ENCODE results near the gene NRARP. TPM values are rescaled to one million over a fixed set of nuclear protein-coding genes. Genes with fewer than 3 reads are reported as not detected.

Gene NRARP
- total RNA-seq, 1 experiment from 2014 or later = 51.5 TPM

DNA sequence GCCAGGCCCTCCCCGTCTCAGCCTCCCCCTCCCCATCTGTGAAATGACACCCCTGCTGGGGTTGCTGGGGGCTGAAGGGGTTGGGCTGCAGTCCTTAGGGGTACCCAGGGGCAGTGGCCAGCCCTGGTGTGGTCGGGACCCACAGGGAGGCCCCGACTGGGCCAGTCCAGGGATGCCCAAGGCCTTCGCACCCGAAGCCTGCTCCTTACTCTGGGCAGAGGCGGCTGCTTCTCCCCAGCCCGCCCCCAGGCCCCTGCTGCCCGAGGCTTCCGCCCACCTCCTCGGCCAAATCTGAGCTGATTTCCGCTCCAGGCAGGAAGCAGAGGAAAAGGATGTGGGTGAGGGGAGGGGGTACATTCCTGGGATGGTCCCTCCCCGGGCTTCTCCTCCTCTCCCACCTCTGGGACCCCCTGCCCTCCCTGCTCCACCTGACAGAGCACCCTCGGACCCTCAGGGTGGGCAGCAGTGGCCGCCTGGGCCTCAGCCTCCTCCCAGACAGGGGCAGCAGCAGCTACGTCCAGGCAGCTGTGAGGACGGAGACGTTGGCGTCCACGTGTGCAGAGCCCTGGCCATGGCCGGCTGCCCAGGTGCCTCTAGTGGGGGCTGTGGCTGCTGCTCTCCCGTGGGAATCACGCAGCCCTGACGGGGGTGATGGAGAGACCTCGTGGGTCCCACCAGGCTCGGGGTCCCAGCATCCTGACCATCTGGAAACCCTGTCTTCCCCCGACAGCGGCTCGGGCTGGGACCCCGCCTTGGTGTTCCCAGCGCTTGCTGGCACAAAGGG lies 4.2 kb upstream of the NRARP start:
- ChIA-PET CTCF (interaction anchor here (1.0 to 8.6 kb wide), 3 partner anchors 10 to 19 kb away, joined by 5 to 172 read pairs (median 6); no protein-coding TSS in a partner anchor), POLR2A (no interaction called here)
- H3K4me3 Mint-ChIP-seq = no peak overlapping the region
- H3K9me3 Mint-ChIP-seq = no peaks in the 10 kb centered on the region
- no peak overlapping the region for H3K27ac Mint-ChIP-seq
- H3K36me3 Mint-ChIP-seq = no peaks in the 10 kb centered on the region
- no peak for ATAC-seq
- no peak for DNase-seq (ENCODE audit: low spot score)
- H3K4me1 Mint-ChIP-seq = peaks cover 27% of the 10 kb centered on the region
- H3K27me3 Mint-ChIP-seq (ENCODE audit: low read depth) = peaks cover 13% of the 10 kb centered on the region
- no peak for TF ChIP-seq TEAD4 (CRISPR knock-in tag; IDR thresholded peaks at IDR 0.05)
- TF ChIP-seq FOXP1 (CRISPR knock-in tag; IDR thresholded peaks at IDR 0.05; ENCODE audit: borderline replicate concordance) = 0 out of 2 replicates have a peak, but pooled peaks have one; percentile 11
- TF ChIP-seq ZNF219 (CRISPR knock-in tag; IDR thresholded peaks at IDR 0.05; ENCODE audit: borderline replicate concordance) = no peak
- TF ChIP-seq, protein P1, sequence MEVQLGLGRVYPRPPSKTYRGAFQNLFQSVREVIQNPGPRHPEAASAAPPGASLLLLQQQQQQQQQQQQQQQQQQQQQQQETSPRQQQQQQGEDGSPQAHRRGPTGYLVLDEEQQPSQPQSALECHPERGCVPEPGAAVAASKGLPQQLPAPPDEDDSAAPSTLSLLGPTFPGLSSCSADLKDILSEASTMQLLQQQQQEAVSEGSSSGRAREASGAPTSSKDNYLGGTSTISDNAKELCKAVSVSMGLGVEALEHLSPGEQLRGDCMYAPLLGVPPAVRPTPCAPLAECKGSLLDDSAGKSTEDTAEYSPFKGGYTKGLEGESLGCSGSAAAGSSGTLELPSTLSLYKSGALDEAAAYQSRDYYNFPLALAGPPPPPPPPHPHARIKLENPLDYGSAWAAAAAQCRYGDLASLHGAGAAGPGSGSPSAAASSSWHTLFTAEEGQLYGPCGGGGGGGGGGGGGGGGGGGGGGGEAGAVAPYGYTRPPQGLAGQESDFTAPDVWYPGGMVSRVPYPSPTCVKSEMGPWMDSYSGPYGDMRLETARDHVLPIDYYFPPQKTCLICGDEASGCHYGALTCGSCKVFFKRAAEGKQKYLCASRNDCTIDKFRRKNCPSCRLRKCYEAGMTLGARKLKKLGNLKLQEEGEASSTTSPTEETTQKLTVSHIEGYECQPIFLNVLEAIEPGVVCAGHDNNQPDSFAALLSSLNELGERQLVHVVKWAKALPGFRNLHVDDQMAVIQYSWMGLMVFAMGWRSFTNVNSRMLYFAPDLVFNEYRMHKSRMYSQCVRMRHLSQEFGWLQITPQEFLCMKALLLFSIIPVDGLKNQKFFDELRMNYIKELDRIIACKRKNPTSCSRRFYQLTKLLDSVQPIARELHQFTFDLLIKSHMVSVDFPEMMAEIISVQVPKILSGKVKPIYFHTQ (CRISPR knock-in tag; IDR thresholded peaks at IDR 0.05) = no peak

DNA sequence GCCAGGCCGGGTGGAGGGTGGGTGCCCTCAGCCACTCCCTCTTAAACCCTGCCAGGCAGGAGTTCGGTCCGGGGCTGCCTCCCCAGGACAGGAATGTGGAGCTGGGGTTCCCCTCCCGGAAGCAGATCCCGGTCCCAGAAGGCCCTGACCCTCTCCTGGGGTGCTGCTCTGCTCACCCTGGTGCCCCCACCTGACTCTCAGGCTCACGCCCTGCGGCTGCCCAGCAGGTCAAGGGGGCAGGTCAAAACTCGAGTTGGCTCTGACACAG lies 3.7 kb upstream of the NRARP start:
- Mint-ChIP-seq H3K27ac (no peak overlapping the region), H3K4me3 (no peak overlapping the region), H3K4me1 (peaks cover 27% of the 10 kb centered on the region), H3K36me3 (no peaks in the 10 kb centered on the region), H3K9me3 (no peaks in the 10 kb centered on the region), H3K27me3 (ENCODE audit: low read depth) (peaks cover 13% of the 10 kb centered on the region)
- DNase-seq (ENCODE audit: low spot score) (no peak), ATAC-seq (no peak)
- POLR2A ChIA-PET = no interaction called here
- CTCF ChIA-PET = interaction anchor here (1.0 to 8.6 kb wide), 3 partner anchors 9 to 19 kb away, joined by 5 to 172 read pairs (median 6); no protein-coding TSS in a partner anchor
- no peak for TF ChIP-seq ZNF671 (CRISPR knock-in tag; IDR thresholded peaks at IDR 0.05)
- TF ChIP-seq, protein P2, sequence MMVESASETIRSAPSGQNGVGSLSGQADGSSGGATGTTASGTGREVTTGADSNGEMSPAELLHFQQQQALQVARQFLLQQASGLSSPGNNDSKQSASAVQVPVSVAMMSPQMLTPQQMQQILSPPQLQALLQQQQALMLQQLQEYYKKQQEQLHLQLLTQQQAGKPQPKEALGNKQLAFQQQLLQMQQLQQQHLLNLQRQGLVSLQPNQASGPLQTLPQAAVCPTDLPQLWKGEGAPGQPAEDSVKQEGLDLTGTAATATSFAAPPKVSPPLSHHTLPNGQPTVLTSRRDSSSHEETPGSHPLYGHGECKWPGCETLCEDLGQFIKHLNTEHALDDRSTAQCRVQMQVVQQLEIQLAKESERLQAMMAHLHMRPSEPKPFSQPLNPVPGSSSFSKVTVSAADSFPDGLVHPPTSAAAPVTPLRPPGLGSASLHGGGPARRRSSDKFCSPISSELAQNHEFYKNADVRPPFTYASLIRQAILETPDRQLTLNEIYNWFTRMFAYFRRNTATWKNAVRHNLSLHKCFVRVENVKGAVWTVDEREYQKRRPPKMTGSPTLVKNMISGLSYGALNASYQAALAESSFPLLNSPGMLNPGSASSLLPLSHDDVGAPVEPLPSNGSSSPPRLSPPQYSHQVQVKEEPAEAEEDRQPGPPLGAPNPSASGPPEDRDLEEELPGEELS (CRISPR knock-in tag; IDR thresholded peaks at IDR 0.05) = no peak
- TF ChIP-seq NR3C1 (CRISPR knock-in tag; conservative IDR thresholded peaks at IDR 0.05; ENCODE audit: low read depth) = no peak
- TF ChIP-seq TEAD1 (CRISPR knock-in tag; IDR thresholded peaks at IDR 0.05) = no peak
- TF ChIP-seq, protein P3, sequence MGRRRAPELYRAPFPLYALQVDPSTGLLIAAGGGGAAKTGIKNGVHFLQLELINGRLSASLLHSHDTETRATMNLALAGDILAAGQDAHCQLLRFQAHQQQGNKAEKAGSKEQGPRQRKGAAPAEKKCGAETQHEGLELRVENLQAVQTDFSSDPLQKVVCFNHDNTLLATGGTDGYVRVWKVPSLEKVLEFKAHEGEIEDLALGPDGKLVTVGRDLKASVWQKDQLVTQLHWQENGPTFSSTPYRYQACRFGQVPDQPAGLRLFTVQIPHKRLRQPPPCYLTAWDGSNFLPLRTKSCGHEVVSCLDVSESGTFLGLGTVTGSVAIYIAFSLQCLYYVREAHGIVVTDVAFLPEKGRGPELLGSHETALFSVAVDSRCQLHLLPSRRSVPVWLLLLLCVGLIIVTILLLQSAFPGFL (CRISPR knock-in tag; IDR thresholded peaks at IDR 0.05; ENCODE audit: borderline replicate concordance) = no peak
- TF ChIP-seq TP53 (CRISPR knock-in tag; IDR thresholded peaks at IDR 0.05) = no peak
- TF ChIP-seq, protein P4, sequence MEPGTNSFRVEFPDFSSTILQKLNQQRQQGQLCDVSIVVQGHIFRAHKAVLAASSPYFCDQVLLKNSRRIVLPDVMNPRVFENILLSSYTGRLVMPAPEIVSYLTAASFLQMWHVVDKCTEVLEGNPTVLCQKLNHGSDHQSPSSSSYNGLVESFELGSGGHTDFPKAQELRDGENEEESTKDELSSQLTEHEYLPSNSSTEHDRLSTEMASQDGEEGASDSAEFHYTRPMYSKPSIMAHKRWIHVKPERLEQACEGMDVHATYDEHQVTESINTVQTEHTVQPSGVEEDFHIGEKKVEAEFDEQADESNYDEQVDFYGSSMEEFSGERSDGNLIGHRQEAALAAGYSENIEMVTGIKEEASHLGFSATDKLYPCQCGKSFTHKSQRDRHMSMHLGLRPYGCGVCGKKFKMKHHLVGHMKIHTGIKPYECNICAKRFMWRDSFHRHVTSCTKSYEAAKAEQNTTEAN (CRISPR knock-in tag; IDR thresholded peaks at IDR 0.05) = no peak
- TF ChIP-seq GABPB1 (CRISPR knock-in tag; IDR thresholded peaks at IDR 0.05) = no peak
- TF ChIP-seq, protein P5, sequence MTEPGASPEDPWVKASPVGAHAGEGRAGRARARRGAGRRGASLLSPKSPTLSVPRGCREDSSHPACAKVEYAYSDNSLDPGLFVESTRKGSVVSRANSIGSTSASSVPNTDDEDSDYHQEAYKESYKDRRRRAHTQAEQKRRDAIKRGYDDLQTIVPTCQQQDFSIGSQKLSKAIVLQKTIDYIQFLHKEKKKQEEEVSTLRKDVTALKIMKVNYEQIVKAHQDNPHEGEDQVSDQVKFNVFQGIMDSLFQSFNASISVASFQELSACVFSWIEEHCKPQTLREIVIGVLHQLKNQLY (CRISPR knock-in tag; IDR thresholded peaks at IDR 0.05) = no peak
- TF ChIP-seq, protein P6, sequence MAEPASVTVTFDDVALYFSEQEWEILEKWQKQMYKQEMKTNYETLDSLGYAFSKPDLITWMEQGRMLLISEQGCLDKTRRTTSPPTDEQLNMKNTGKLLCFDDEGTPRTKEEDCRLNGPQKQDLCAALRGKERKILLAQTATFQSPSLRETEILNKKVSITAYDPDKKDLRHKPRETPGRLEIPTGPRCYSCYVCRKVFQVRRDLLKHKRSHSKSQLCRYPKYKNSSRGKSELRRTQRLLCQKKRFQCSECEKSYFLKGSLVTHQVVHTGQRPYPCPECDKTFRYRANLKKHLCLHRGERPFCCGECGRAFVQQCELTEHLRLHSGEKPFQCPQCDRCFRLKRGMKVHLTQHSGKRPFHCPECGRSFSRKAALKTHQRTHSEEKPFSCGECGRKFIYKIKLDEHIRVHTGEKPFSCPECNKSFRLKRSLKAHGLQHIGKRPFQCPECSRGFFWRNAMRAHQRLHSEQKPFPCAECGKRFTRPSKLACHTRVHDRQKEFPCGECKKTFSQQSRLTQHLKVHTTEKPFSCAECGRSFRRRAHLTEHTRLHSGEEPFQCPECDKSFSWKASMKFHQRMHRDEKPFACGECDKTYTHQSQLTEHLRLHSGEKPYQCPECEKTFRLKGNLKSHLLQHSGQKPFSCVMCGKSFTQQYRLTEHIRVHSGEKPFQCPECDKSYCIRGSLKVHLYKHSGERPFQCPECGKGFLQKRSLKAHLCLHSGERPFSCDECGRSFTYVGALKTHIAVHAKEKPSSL (CRISPR knock-in tag; conservative IDR thresholded peaks at IDR 0.05) = no peak
- TF ChIP-seq, protein P7, sequence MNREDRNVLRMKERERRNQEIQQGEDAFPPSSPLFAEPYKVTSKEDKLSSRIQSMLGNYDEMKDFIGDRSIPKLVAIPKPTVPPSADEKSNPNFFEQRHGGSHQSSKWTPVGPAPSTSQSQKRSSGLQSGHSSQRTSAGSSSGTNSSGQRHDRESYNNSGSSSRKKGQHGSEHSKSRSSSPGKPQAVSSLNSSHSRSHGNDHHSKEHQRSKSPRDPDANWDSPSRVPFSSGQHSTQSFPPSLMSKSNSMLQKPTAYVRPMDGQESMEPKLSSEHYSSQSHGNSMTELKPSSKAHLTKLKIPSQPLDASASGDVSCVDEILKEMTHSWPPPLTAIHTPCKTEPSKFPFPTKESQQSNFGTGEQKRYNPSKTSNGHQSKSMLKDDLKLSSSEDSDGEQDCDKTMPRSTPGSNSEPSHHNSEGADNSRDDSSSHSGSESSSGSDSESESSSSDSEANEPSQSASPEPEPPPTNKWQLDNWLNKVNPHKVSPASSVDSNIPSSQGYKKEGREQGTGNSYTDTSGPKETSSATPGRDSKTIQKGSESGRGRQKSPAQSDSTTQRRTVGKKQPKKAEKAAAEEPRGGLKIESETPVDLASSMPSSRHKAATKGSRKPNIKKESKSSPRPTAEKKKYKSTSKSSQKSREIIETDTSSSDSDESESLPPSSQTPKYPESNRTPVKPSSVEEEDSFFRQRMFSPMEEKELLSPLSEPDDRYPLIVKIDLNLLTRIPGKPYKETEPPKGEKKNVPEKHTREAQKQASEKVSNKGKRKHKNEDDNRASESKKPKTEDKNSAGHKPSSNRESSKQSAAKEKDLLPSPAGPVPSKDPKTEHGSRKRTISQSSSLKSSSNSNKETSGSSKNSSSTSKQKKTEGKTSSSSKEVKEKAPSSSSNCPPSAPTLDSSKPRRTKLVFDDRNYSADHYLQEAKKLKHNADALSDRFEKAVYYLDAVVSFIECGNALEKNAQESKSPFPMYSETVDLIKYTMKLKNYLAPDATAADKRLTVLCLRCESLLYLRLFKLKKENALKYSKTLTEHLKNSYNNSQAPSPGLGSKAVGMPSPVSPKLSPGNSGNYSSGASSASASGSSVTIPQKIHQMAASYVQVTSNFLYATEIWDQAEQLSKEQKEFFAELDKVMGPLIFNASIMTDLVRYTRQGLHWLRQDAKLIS (CRISPR knock-in tag; IDR thresholded peaks at IDR 0.05; ENCODE audit: borderline replicate concordance) = no peak
- TF ChIP-seq, protein P8, sequence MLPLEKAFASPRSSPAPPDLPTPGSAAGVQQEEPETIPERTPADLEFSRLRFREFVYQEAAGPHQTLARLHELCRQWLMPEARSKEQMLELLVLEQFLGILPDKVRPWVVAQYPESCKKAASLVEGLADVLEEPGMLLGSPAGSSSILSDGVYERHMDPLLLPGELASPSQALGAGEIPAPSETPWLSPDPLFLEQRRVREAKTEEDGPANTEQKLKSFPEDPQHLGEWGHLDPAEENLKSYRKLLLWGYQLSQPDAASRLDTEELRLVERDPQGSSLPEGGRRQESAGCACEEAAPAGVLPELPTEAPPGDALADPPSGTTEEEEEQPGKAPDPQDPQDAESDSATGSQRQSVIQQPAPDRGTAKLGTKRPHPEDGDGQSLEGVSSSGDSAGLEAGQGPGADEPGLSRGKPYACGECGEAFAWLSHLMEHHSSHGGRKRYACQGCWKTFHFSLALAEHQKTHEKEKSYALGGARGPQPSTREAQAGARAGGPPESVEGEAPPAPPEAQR (CRISPR knock-in tag; IDR thresholded peaks at IDR 0.05) = no peak
- TF ChIP-seq ATF1 (CRISPR knock-in tag; IDR thresholded peaks at IDR 0.05) = no peak
- TF ChIP-seq ZNF416 (CRISPR knock-in tag; IDR thresholded peaks at IDR 0.05) = no peak

Measured in WTC11 (cell line).